ENCODE data around the gene PSMB5. TPM values are rescaled to one million over a fixed set of nuclear protein-coding genes. Genes with fewer than 3 reads are reported as not detected.

PSMB5 gene
- total and polyA plus RNA-seq, 12 donors, result 35.6 to 206 (median 122) TPM

DNA sequence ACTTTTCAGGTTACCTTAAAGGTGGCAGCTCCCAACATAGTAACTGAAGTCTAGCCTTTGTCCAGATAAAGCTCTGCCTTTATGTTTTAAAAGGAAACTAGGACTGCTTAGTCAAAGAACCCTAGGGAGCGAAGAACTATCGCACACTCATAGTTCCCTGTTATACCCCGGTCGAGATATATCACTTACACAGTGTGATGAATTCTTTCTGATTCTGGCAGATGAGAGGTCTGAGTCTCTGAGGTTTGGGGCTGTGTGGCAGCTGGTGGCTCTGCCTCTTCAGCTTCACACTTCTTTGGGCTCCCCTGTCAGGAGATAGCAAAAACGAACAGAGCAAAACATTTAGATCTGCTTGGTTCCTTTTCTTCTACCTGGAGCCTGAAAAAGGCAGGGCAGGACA, 43.3 kb upstream of the PSMB5 start:
- intact Hi-C loops (cut with DNase I), result no loop called here
- Histone ChIP-seq H3K36me3 (peaks cover 0 to 100% (median 86%) of the 10 kb centered on the region in 9 donors), H3K9me3 (no peaks in the 10 kb centered on the region), H3K27me3 (no peaks in the 10 kb centered on the region), H3K27ac (peak overlapping the region in 4 of 10 donors; percentile 33 to 82 (median 50)), H3K4me3 (no peak overlapping the region), H3K4me1 (peaks cover 0 to 42% (median 15%) of the 10 kb centered on the region in 9 donors)
- 77 to 80% methylated on average over 5 of the region's 5 CpGs for WGBS, 2 donors
- no peak for TF ChIP-seq CTCF (IDR thresholded peaks at IDR 0.05)
- ATAC-seq (no peak), DNase-seq (no peak)

GRCh38 chr14:23076785-23077408, 42.2 kb upstream of the PSMB5 start:
- Histone ChIP-seq H3K36me3 (peaks cover 0 to 100% (median 84%) of the 10 kb centered on the region in 9 donors), H3K4me3 (no peak overlapping the region), H3K9me3 (no peaks in the 10 kb centered on the region), H3K27me3 (no peaks in the 10 kb centered on the region), H3K27ac (peak overlapping the region in 2 of 10 donors; percentile 1 to 82), H3K4me1 (peaks cover 7 to 50% (median 26%) of the 10 kb centered on the region in 9 donors)
- DNase-seq (no peak), ATAC-seq (peak in 2 of 8 donors; percentile 40 to 41)
- TF ChIP-seq CTCF (IDR thresholded peaks at IDR 0.05), result peak; percentile 33 to 74 (median 68)
- 61 to 66% methylated on average over 5 of the region's 5 CpGs for WGBS, 2 donors
- intact Hi-C loops (cut with DNase I), result no loop called here

- H3K27me3 ChIP-seq, result no peaks in the 10 kb centered on the region
- ATAC-seq, result no peak
These were observed 40.2 kb upstream of the PSMB5 start for GRCh38 chr14:23074906-23075305.

More at GRCh38 chr14:23074906-23075305, 40.2 kb upstream of the PSMB5 start:
- H3K4me1 ChIP-seq, result peaks cover 13 to 58% (median 41%) of the 10 kb centered on the region in 9 donors
- intact Hi-C loops (cut with DNase I), result no loop called here
- WGBS, 2 donors, result 96 to 97% methylated on average over 1 of the region's 1 CpG
- H3K36me3 ChIP-seq, result peaks cover 0 to 81% (median 64%) of the 10 kb centered on the region in 9 donors
- no peaks in the 10 kb centered on the region for H3K9me3 ChIP-seq
- H3K4me3 ChIP-seq, result no peak overlapping the region
- no peak overlapping the region for H3K27ac ChIP-seq
- DNase-seq, result no peak
- TF ChIP-seq CTCF (IDR thresholded peaks at IDR 0.05), result no peak

Measured in heart right ventricle (tissue), 16 donors.